IMR-90 (cell line): ENCODE data around the gene GRIA3.

Experiments
- MAFK ChIP-seq: IDR thresholded peaks from 2 replicates; pipeline ENCODE4 v1.6.1; 2012; ENCODE audit warnings: low read depth, low read length, improper control_type of control experiment
- MAZ ChIP-seq: IDR thresholded peaks from 2 replicates; pipeline ENCODE4 v1.6.1; 2012; ENCODE audit warnings: low read depth, mild to moderate bottlenecking, low read length, improper control_type of control experiment, moderate library complexity, borderline replicate concordance
- POLR2A ChIP-seq: IDR thresholded peaks from 2 replicates; pipeline ENCODE4 v1.6.1; 2012; ENCODE audit warnings: mild to moderate bottlenecking, low read depth, low read length
- TF ChIP-seq, protein P1 (sequence below): fragments of 150-350 bp; IDR thresholded peaks from 2 replicates; pipeline ENCODE4 v1.6.1; 2017; ENCODE audit warnings: mild to moderate bottlenecking, antibody characterized with exemption, low read length, low read depth
- TF ChIP-seq, protein P2 (sequence below): conservative IDR thresholded peaks from 2 replicates; pipeline ENCODE4 v1.5.1; 2012; ENCODE audit warnings: mild to moderate bottlenecking, low read depth, low read length, improper control_type of control experiment

DNA sequence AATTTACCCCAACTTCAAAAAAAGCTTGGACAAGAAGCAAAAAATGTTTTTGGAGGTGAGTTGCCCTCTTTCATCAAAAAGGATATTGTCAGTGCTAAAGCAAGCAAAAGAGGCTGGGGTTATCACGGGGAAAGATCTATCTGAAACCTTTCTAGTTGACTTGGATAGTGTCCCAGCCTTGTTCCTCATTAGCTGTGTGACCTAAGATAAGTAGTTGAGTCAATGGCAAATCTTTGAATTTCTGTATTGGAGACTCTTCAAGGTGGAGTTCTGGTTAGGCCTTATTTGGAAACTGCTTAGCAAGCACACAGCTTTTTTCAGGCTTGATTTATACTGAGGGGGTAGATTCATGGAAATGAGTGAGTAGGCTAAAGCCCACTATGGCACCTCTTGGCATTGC, 271.6 kb downstream of the GRIA3 start:
- no peak for TF ChIP-seq MAFK
- TF ChIP-seq POLR2A, result no peak
- TF ChIP-seq, protein P1, sequence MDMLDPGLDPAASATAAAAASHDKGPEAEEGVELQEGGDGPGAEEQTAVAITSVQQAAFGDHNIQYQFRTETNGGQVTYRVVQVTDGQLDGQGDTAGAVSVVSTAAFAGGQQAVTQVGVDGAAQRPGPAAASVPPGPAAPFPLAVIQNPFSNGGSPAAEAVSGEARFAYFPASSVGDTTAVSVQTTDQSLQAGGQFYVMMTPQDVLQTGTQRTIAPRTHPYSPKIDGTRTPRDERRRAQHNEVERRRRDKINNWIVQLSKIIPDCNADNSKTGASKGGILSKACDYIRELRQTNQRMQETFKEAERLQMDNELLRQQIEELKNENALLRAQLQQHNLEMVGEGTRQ, result no peak
- no peak for TF ChIP-seq MAZ
- TF ChIP-seq, protein P2, sequence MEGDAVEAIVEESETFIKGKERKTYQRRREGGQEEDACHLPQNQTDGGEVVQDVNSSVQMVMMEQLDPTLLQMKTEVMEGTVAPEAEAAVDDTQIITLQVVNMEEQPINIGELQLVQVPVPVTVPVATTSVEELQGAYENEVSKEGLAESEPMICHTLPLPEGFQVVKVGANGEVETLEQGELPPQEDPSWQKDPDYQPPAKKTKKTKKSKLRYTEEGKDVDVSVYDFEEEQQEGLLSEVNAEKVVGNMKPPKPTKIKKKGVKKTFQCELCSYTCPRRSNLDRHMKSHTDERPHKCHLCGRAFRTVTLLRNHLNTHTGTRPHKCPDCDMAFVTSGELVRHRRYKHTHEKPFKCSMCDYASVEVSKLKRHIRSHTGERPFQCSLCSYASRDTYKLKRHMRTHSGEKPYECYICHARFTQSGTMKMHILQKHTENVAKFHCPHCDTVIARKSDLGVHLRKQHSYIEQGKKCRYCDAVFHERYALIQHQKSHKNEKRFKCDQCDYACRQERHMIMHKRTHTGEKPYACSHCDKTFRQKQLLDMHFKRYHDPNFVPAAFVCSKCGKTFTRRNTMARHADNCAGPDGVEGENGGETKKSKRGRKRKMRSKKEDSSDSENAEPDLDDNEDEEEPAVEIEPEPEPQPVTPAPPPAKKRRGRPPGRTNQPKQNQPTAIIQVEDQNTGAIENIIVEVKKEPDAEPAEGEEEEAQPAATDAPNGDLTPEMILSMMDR, result no peak
